ENCODE data around the gene ATCAY. TPM values are rescaled to one million over a fixed set of nuclear protein-coding genes. Genes with fewer than 3 reads are reported as not detected.

ATCAY gene
- total RNA-seq, 3 donors from 2014 or later, result 0.09 to 2.2 (median 0.22) TPM

DNA sequence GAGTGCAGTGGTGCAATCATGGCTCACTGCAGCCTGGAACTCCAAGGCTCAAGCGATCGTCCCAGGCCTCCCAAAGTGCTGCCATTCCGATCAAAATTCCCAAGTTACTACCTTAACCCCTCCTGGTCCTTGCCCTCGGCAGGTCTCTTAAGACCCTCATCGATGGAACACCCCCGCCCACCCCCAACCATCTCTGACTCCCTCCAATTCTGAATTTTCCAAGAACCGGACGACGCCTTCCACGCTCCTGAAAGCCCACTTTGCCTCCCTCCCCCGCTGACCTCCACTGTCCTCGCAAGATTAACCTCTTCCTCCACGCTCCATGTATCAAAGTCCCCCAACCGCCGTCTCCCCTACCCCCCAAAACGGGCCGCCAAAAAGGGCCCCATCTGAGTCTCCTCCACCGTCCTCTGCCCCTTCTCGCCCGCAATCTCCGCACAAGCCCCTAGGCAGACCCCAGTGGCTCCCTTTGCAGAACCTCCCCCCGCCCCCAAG lies 89.9 kb downstream of the ATCAY start:
- no peaks in the 10 kb centered on the region for H3K9me3 ChIP-seq
- TF ChIP-seq, protein P1, sequence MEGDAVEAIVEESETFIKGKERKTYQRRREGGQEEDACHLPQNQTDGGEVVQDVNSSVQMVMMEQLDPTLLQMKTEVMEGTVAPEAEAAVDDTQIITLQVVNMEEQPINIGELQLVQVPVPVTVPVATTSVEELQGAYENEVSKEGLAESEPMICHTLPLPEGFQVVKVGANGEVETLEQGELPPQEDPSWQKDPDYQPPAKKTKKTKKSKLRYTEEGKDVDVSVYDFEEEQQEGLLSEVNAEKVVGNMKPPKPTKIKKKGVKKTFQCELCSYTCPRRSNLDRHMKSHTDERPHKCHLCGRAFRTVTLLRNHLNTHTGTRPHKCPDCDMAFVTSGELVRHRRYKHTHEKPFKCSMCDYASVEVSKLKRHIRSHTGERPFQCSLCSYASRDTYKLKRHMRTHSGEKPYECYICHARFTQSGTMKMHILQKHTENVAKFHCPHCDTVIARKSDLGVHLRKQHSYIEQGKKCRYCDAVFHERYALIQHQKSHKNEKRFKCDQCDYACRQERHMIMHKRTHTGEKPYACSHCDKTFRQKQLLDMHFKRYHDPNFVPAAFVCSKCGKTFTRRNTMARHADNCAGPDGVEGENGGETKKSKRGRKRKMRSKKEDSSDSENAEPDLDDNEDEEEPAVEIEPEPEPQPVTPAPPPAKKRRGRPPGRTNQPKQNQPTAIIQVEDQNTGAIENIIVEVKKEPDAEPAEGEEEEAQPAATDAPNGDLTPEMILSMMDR (IDR thresholded peaks at IDR 0.05), result no peak
- intact Hi-C loops (cut with DNase I, micrococcal nuclease), result no loop called here
- peak overlapping the region; percentile 82 for H3K4me3 ChIP-seq
- H3K4me1 ChIP-seq (ENCODE audit: low read depth), result peaks cover 43% of the 10 kb centered on the region
- ATAC-seq (no peak), DNase-seq (no peak)
- no peaks in the 10 kb centered on the region for H3K36me3 ChIP-seq (ENCODE audit: low read depth)

DNA sequence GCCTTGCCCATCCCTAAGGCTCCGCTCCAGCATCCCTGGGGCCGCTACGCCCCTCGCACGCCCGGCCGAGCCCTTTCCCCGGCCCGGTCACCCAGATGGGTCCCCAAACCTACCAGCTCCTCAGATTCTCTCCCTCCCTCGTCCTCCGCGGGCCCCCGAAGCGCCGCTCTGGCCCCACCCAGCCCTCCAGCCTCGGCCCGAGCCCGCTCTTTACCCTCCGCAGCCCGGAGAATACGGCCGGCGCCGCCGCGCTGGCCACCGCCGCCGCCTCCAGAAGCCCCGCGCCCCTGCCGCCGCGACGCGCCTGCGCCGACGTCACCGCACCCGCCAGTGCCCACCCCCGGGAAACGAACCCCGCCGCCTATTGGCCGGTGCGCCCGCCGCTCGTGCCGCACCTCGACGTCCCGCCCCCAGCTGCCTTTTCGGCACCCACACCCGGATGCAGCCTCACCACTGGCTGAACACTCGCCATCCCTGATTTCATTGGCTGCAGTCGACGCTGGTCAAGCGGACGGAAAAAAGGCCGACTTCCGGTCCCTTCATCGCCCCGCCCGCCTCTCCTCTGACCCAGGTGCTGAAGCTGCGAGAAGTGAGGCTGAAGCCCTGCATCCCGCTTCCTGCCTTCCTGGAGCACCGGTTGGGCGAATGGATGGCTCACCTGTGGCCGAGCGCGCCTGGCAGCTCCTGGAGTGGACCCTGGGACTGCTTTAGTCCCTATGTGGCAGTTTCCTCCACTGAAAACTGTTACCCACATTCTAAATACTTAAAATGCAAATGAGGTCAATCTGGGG lies 90.5 kb downstream of the ATCAY start, which contains the start of gene DAPK3:
Gene DAPK3 (minus strand): TSS at position 292 of the 791 bp plus-strand sequence. CDS start 1,364 bp downstream, outside the sequence.
- H3K36me3 ChIP-seq (ENCODE audit: low read depth), result no peaks in the 10 kb centered on the region
- no peaks in the 10 kb centered on the region for H3K9me3 ChIP-seq
- intact Hi-C loops (cut with DNase I, micrococcal nuclease), result no loop called here
- ATAC-seq (peak; percentile 90), DNase-seq (peak; percentile 97 to 99 (median 98))
- TF ChIP-seq, protein P1 (IDR thresholded peaks at IDR 0.05), result no peak
- peak within 1 kb of the TSS; percentile 82 for H3K4me3 ChIP-seq
- H3K4me1 ChIP-seq (ENCODE audit: low read depth), result peaks cover 39% of the 10 kb centered on the region

DNA sequence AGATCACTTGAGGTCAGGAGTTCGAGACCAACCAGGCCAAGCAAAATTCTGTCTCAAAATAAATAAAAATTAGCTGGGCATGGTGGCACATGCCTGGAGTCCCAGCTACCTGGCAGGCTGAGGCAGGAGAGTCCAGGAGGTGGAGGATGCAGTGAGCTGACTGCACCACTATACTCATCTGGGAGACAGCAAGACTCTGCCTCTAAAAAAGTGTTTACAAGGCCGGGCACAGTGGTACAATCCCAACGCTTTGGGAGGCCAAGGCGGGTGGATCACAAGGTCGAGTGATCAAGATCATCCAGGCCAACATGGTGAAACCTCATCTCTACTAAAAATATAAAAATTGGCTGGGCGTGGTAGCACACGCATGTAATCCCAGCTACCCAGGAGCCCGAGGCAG lies 94.7 kb downstream of the ATCAY start:
- no peaks in the 10 kb centered on the region for H3K9me3 ChIP-seq
- H3K4me1 ChIP-seq (ENCODE audit: low read depth), result peaks cover 6% of the 10 kb centered on the region
- DNase-seq (no peak), ATAC-seq (no peak)
- peaks cover 26% of the 10 kb centered on the region for H3K36me3 ChIP-seq (ENCODE audit: low read depth)
- TF ChIP-seq, protein P1 (IDR thresholded peaks at IDR 0.05), result no peak
- H3K4me3 ChIP-seq, result no peak overlapping the region
- intact Hi-C loops (cut with DNase I, micrococcal nuclease), result no loop called here

DNA sequence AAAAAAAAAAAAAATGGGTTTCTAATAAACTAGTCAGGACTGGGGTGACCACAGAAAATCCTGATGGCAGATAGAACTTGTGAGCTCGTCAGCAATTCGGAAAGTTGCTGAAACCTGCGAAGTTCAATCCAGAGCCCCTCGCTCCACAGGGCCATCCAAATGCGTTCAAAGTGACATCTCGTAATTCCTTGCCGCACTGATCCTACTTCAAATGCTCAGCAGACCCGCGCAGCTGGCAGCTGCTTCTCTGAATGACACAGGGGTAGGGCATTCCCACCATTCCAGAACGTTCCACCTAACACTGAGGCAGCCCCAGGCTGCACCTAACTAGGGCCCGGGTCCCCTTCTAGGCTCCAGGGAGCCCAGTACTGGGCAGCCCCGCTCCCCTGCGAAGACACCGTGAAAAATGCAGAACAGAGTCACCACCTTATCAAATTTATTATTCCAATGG lies 95.2 kb downstream of the ATCAY start:
- DNase-seq, result no peak
- peaks cover 5% of the 10 kb centered on the region for H3K4me1 ChIP-seq (ENCODE audit: low read depth)
- TF ChIP-seq, protein P1 (IDR thresholded peaks at IDR 0.05), result no peak
- intact Hi-C loops (cut with DNase I, micrococcal nuclease), result no loop called here
- ATAC-seq, result no peak
- H3K4me3 ChIP-seq, result no peak overlapping the region
- H3K36me3 ChIP-seq (ENCODE audit: low read depth), result peaks cover 32% of the 10 kb centered on the region
- H3K9me3 ChIP-seq, result no peaks in the 10 kb centered on the region

DNA sequence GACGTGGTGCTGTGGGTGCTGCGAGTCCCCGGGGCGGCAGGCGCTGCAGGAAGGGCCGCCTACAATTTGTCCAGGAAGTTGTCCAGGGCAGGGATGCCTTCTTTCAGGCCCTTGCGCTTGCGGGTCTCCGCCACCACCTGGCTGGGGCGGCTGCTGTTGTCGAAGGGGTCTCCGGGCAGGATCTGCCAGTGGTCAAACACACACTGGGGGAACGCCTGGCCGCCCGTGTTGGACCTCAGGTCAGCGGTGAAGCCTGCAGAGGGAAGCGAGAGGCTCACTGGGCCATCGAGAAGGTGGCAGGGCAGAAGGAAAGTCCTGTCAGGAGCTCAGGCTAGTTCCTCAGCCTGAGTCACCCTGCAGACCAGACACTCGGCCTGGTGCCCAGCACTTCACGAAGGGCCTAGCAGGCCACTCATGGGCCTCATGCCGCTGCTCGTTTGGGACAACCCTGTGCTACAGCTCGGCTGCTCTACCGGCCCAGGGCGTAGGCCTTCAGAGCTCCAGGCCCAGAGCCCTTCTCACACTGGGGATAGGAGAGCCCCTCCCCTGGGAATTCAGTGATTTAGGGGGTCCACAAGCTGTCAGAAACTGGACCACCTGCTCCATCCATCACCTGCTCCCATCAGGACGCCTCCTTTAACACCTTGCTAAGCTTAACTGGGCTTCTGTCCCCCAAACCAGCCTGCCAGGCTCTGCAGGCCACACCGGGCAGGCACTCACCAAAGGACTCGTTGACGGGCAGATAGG lies 96.2 kb downstream of the ATCAY start:
- intact Hi-C loops (cut with DNase I, micrococcal nuclease), result no loop called here
- ATAC-seq, result peak; percentile 26

More for the DNA sequence above, 96.2 kb downstream of the ATCAY start:
- no peaks in the 10 kb centered on the region for H3K4me1 ChIP-seq (ENCODE audit: low read depth)
- no peaks in the 10 kb centered on the region for H3K9me3 ChIP-seq
- peaks cover 42% of the 10 kb centered on the region for H3K36me3 ChIP-seq (ENCODE audit: low read depth)
- DNase-seq, result no peak
- H3K4me3 ChIP-seq, result no peak overlapping the region
- TF ChIP-seq, protein P1 (IDR thresholded peaks at IDR 0.05), result no peak

Small RNAs within 50 kb of the gene (microRNA-seq; reads per million reads assigned to microRNA genes)
- gene MIR637, result not detected

Other genes with a start within 250 kb of the ATCAY start
- gene PIP5K1C, start 180.2 kb upstream of the ATCAY start, total RNA-seq, result 10 to 100 TPM; 23.1 to 95.2 (median 23.2) TPM
- 100 to 1,000 TPM; 167 to 357 (median 285) TPM for gene TJP3, start 172.3 kb upstream of the ATCAY start, total RNA-seq
- gene APBA3, start 119.0 kb upstream of the ATCAY start, total RNA-seq, result 10 to 100 TPM; 18.9 to 23.0 (median 19.2) TPM
- 10 to 100 TPM; 51.6 to 64.9 (median 56.2) TPM for gene MRPL54, start 118.0 kb upstream of the ATCAY start, total RNA-seq
- not detected for gene RAX2, start 108.5 kb upstream of the ATCAY start, total RNA-seq
- gene MATK, start 94.3 kb upstream of the ATCAY start, total RNA-seq, result 1 to 10 TPM; 2.2 to 3.6 (median 2.4) TPM
- gene ZFR2, start 11.6 kb upstream of the ATCAY start, total RNA-seq, result under 1 TPM in 1 of 3 donors, not detected in 2; 0.66 TPM
- under 1 TPM in 1 of 3 donors, not detected in 2; 0.36 TPM for gene NMRK2, start 52.4 kb downstream of the ATCAY start, total RNA-seq
- gene DAPK3, start 90.4 kb downstream of the ATCAY start, total RNA-seq, result 100 to 1,000 TPM in 1 of 3 donors, 10 to 100 TPM in 2; 51.3 to 121 (median 56.9) TPM
- 1,000 to 10,000 TPM; 1,826 to 2,582 (median 2,012) TPM for gene EEF2, start 104.8 kb downstream of the ATCAY start, total RNA-seq
- gene PIAS4, start 127.1 kb downstream of the ATCAY start, total RNA-seq, result 10 to 100 TPM; 27.4 to 44.6 (median 29.5) TPM
- 100 to 1,000 TPM; 104 to 115 (median 112) TPM for gene ZBTB7A, start 186.2 kb downstream of the ATCAY start, total RNA-seq
- 100 to 1,000 TPM; 173 to 221 (median 192) TPM for gene MAP2K2, start 243.4 kb downstream of the ATCAY start, total RNA-seq

All from mucosa of descending colon (tissue), 3 donors.